HCT116 (cell line): ENCODE results near the gene MYCL. TPM values are rescaled to one million over a fixed set of nuclear protein-coding genes. Genes with fewer than 3 reads are reported as not detected.

ENCODE experiments used
- ATAC-seq: fragments of 200-7000 bp; cut with Tn5 transposase; 2 replicates; pipeline ENCODE4 v1.9.1; 2020; ENCODE audit warnings: mild to moderate bottlenecking, moderate library complexity
- BruUV-seq: library from RNA; stranded (reverse); fragments of 400-500 nt; replicated peaks from 2 replicates; lab custom pipeline; 2021; lab: Mats Ljungman, UMichigan
- CTCF ChIA-PET: fragments of 300-600 bp; sonication (Branson Sonifier 250); formaldehyde crosslinking; loops from one replicate; lab custom pipeline; 2021; ENCODE audit warnings: antibody characterized with exemption; lab: Charles Lee
- POLR2A ChIA-PET: fragments of 300-600, 350-600 bp; sonication (Branson Sonifier 250); formaldehyde crosslinking; loops from one replicate; lab custom pipeline; 2021; ENCODE audit warnings: antibody characterized with exemption; lab: Charles Lee
- RAD21 ChIA-PET, 2 experiments: fragments of 300-600 bp; sonication (Branson Sonifier 250); formaldehyde crosslinking; loops; one replicate each; lab custom pipeline; 2023; ENCODE audit warnings: low total read pairs in 2 of 2; ENCODE audit not compliant: uncharacterized antibody in 2 of 2, unreplicated experiment in 2 of 2, low non-redundant PET in 1 of 2; lab: Charles Lee
- DNase-seq: peaks from one replicate; pipeline ENCODE4 v3.0.0-alpha.2; 2010; ENCODE audit warnings: low read depth, low spot score
- H2AFZ ChIP-seq: fragments of 200-600 bp; shearing (Covaris generic), sonication (generic); 2 replicates; pipeline ENCODE4 v1.6.1; 2017; ENCODE audit warnings: low read depth, mixed run types, mixed read lengths, antibody characterized with exemption, low read length; ENCODE audit not compliant: poor library complexity, severe bottlenecking
- H3K27ac ChIP-seq: 2 replicates; pipeline ENCODE4 v1.5.1; 2012; ENCODE audit warnings: low read depth, low read length
- H3K27me3 ChIP-seq: fragments of 200-600 bp; sonication (generic); 2 replicates; pipeline ENCODE4 v1.6.1; 2016; ENCODE audit warnings: mixed run types, low read length, mixed read lengths; ENCODE audit not compliant: insufficient read depth
- H3K36me3 ChIP-seq, 2 experiments: fragments of 200-500 bp in 1 of 2; fragments of 200-600 bp in 1 of 2; sonication (Bioruptor generic) in 1 of 2; sonication (generic) in 1 of 2; 2 replicates each; pipeline versions ENCODE4 v1.5.1 to v1.6.1; 2014 to 2016; ENCODE audit warnings: low read length in 2 of 2, inconsistent platforms in 1 of 2, mixed read lengths in 1 of 2, mixed run types in 1 of 2; ENCODE audit not compliant: insufficient read depth in 2 of 2, control insufficient read depth in 1 of 2
- H3K4me1 ChIP-seq, 2 experiments: fragments of 200-600 bp in 1 of 2; sonication (generic) in 1 of 2; 2 replicates each; pipeline versions ENCODE4 v1.5.1 to v1.6.1; 2012 to 2017; ENCODE audit warnings: low read length in 2 of 2, inconsistent platforms in 1 of 2, mild to moderate bottlenecking in 1 of 2, mixed read lengths in 1 of 2, mixed run types in 1 of 2, moderate library complexity in 1 of 2; ENCODE audit not compliant: insufficient read depth in 2 of 2, control insufficient read depth in 1 of 2
- H3K4me2 ChIP-seq: fragments of 200-600 bp; sonication (generic); 2 replicates; pipeline ENCODE4 v1.6.1; 2017; ENCODE audit warnings: mixed run types, low read length, mixed read lengths
- H3K4me3 ChIP-seq, 2 experiments: fragments of 200-600 bp in 1 of 2; sonication (generic) in 1 of 2; replicated peaks in 1 of 2; 2 replicates each; pipeline ENCODE4 v1.5.1; 2011 to 2016; ENCODE audit warnings: low read length in 2 of 2, control low read depth in 1 of 2, low read depth in 1 of 2, mild to moderate bottlenecking in 1 of 2, mixed read lengths in 1 of 2, mixed run types in 1 of 2
- H3K79me2 ChIP-seq: fragments of 200-600 bp; sonication (generic); 2 replicates; pipeline ENCODE4 v1.6.1; 2017; ENCODE audit warnings: mild to moderate bottlenecking, mixed run types, low read length, moderate library complexity, mixed read lengths; ENCODE audit not compliant: insufficient read depth
- H3K9ac ChIP-seq: fragments of 200-600 bp; sonication (generic); 2 replicates; pipeline ENCODE4 v1.6.1; 2016; ENCODE audit warnings: low read length, mixed read lengths
- H3K9me2 ChIP-seq: fragments of 200-600 bp; sonication (generic), shearing (Covaris generic); 2 replicates; pipeline ENCODE4 v1.6.1; 2017; ENCODE audit warnings: mixed run types, mild to moderate bottlenecking, moderate library complexity; ENCODE audit not compliant: insufficient read depth
- H3K9me3 ChIP-seq, 2 experiments: fragments of 200-500 bp in 1 of 2; fragments of 200-600 bp in 1 of 2; sonication (Bioruptor generic) in 1 of 2; sonication (generic) in 1 of 2; 2 replicates each; pipeline ENCODE4 v1.6.1; 2014 to 2017; ENCODE audit warnings: low read length in 2 of 2, mixed read lengths in 2 of 2, inconsistent platforms in 1 of 2, low read depth in 1 of 2, mild to moderate bottlenecking in 1 of 2, mixed run types in 1 of 2, moderate library complexity in 1 of 2; ENCODE audit not compliant: control insufficient read depth in 1 of 2, insufficient read depth in 1 of 2
- H4K20me1 ChIP-seq: fragments of 200-600 bp; sonication (generic), shearing (Covaris generic); 2 replicates; pipeline ENCODE4 v1.6.1; 2017; ENCODE audit warnings: mixed run types, mild to moderate bottlenecking, moderate library complexity; ENCODE audit not compliant: insufficient read depth
- CBX3 ChIP-seq: IDR thresholded peaks from 2 replicates; pipeline ENCODE4 v1.6.1; 2012; ENCODE audit warnings: low read depth
- EGR1 ChIP-seq: IDR thresholded peaks from 2 replicates; pipeline ENCODE4 v1.6.1; 2012; ENCODE audit warnings: low read depth
- EZH2phosphoT487 ChIP-seq: fragments of 200-600 bp; IDR thresholded peaks from 2 replicates; pipeline ENCODE4 v1.6.1; 2018; ENCODE audit warnings: antibody characterized with exemption, borderline replicate concordance
- JUND ChIP-seq: IDR thresholded peaks from 2 replicates; pipeline ENCODE4 v1.6.1; 2012
- POLR2A ChIP-seq: IDR thresholded peaks from 2 replicates; pipeline ENCODE4 v1.7.0; 2011; ENCODE audit warnings: borderline replicate concordance; ENCODE audit not compliant: insufficient read depth, insufficient read length; ENCODE audit errors: extremely low read depth
- RAD21 ChIP-seq: IDR thresholded peaks from 2 replicates; pipeline ENCODE4 v1.6.1; 2012; ENCODE audit warnings: low read depth, mild to moderate bottlenecking
- SIN3A ChIP-seq: IDR thresholded peaks from 2 replicates; pipeline ENCODE4 v1.6.1; 2012; ENCODE audit warnings: low read depth
- TCF7L2 ChIP-seq: IDR thresholded peaks from 2 replicates; pipeline ENCODE4 v1.7.0; 2011; ENCODE audit warnings: borderline replicate concordance, inconsistent platforms; ENCODE audit not compliant: insufficient read depth, insufficient read length; ENCODE audit errors: extremely low read depth
- YY1 ChIP-seq: IDR thresholded peaks from 2 replicates; pipeline ENCODE4 v1.6.1; 2011; ENCODE audit warnings: low read length, low read depth, moderate library complexity, mild to moderate bottlenecking; ENCODE audit not compliant: insufficient replicate concordance; ENCODE audit errors: extremely low read depth
- ZBTB33 ChIP-seq: IDR thresholded peaks from 2 replicates; pipeline ENCODE4 v1.6.1; 2011; ENCODE audit warnings: mild to moderate bottlenecking, low read length, moderate library complexity; ENCODE audit not compliant: insufficient replicate concordance; ENCODE audit errors: extremely low read depth
- ZNF274 ChIP-seq: fragments of 200-500 bp; sonication (Bioruptor generic); IDR thresholded peaks from 2 replicates; pipeline ENCODE4 v1.6.1; 2014; ENCODE audit warnings: mild to moderate bottlenecking, low read depth, low read length, inconsistent platforms
- intact Hi-C: fragments of 100-400 bp; cut with micrococcal nuclease; formaldehyde crosslinking; loops from 2 replicates; pipeline ENCODE4 v1.10.0; 2022
- total RNA-seq: library from RNA; stranded (reverse); gene quantifications from one replicate; pipeline ENCODE4 v1.2.1, GENCODE V29; 2021; ENCODE audit not compliant: unreplicated experiment
- TF ChIP-seq, protein P1 (sequence below): IDR thresholded peaks from 2 replicates; pipeline ENCODE4 v1.6.1; 2012
- TF ChIP-seq, protein P2 (sequence below): IDR thresholded peaks from 2 replicates; pipeline ENCODE4 v1.6.1; 2012

The MYCL gene
- total RNA-seq, 1 experiment from 2014 or later = 10.0 TPM

- H3K9ac ChIP-seq = no peak overlapping the region
Measured at GRCh38 chr1:39944410-39945112, 42.8 kb upstream of the MYCL start.

GRCh38 chr1:39943471-39944290 lies 42.0 kb upstream of the MYCL start:
- Histone ChIP-seq H3K27me3 (no peaks in the 10 kb centered on the region), H2AFZ (no peak overlapping the region), H3K27ac (no peak overlapping the region), H3K9me3 (no peaks in the 10 kb centered on the region), H3K4me2 (no peak overlapping the region), H3K79me2 (no peaks in the 10 kb centered on the region), H3K9me2 (no peaks in the 10 kb centered on the region), H3K9ac (no peak overlapping the region), H3K4me1 (no peaks in the 10 kb centered on the region), H3K4me3 (no peak overlapping the region), H3K36me3 (no peaks in the 10 kb centered on the region), H4K20me1 (no peaks in the 10 kb centered on the region)
- no TSS peak for BruUV-seq
- RAD21 ChIA-PET = no interaction called here
- POLR2A ChIA-PET = no interaction called here
- ATAC-seq = no peak
- CTCF ChIA-PET = no interaction called here
- DNase-seq = no peak
- intact Hi-C loops = no loop called here
- TF ChIP-seq CBX3 (no peak), SIN3A (no peak), YY1 (no peak), ZNF274 (no peak), ZBTB33 (no peak), EGR1 (no peak), TCF7L2 (no peak), EZH2phosphoT487 (no peak), RAD21 (no peak), JUND (no peak)
- TF ChIP-seq, protein P1, sequence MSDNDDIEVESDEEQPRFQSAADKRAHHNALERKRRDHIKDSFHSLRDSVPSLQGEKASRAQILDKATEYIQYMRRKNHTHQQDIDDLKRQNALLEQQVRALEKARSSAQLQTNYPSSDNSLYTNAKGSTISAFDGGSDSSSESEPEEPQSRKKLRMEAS = no peak
- TF ChIP-seq, protein P2, sequence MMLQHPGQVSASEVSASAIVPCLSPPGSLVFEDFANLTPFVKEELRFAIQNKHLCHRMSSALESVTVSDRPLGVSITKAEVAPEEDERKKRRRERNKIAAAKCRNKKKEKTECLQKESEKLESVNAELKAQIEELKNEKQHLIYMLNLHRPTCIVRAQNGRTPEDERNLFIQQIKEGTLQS = no peak

More at GRCh38 chr1:39944410-39945112, 42.8 kb upstream of the MYCL start:
- Histone ChIP-seq H3K27ac (no peak overlapping the region), H3K9me2 (no peaks in the 10 kb centered on the region), H3K4me2 (no peak overlapping the region), H3K4me3 (no peak overlapping the region), H2AFZ (no peak overlapping the region), H3K27me3 (no peaks in the 10 kb centered on the region), H3K4me1 (no peaks in the 10 kb centered on the region), H4K20me1 (no peaks in the 10 kb centered on the region), H3K9me3 (no peaks in the 10 kb centered on the region), H3K36me3 (no peaks in the 10 kb centered on the region), H3K79me2 (no peaks in the 10 kb centered on the region)
- ChIA-PET RAD21 (no interaction called here), POLR2A (no interaction called here), CTCF (no interaction called here)
- ATAC-seq (no peak), DNase-seq (no peak)
- intact Hi-C loops = no loop called here
- no peak for TF ChIP-seq POLR2A
- BruUV-seq = no TSS peak
